NOMO-1 (cell line): ENCODE results near the gene KCTD19.
A peak's percentile ranks its signal among the peaks of the same experiment; 100 is the strongest.

ENCODE experiments used
- DNase-seq, 2 experiments: peaks; one replicate each; lab custom pipeline; 2025; ENCODE audit not compliant: unreplicated experiment in 2 of 2; lab: John Stamatoyannopoulos, UW

Gene KCTD19

GRCh38 chr16:67327743-67328142 is 1.2 kb upstream of the KCTD19 start:
- DNase-seq, result peak in 1 of 2 experiments; percentile 18

- no peak for DNase-seq
Measured at GRCh38 chr16:67326115-67326471, 448 bp downstream of the KCTD19 start.

GRCh38 chr16:67317853-67318252 is 8.7 kb downstream of the KCTD19 start:
- DNase-seq, result no peak

GRCh38 chr16:67312719-67313118 is 13.8 kb downstream of the KCTD19 start:
- no peak for DNase-seq

- no peak for DNase-seq
Measured at GRCh38 chr16:67311607-67312488, 14.7 kb downstream of the KCTD19 start.

GRCh38 chr16:67310561-67310960 is 16.0 kb downstream of the KCTD19 start:
- DNase-seq, result no peak

GRCh38 chr16:67305216-67306071 is 21.1 kb downstream of the KCTD19 start:
- no peak for DNase-seq

GRCh38 chr16:67304020-67304419 is 22.5 kb downstream of the KCTD19 start:
- DNase-seq, result no peak

GRCh38 chr16:67302970-67303369 is 23.6 kb downstream of the KCTD19 start:
- DNase-seq, result no peak

GRCh38 chr16:67302076-67302475 is 24.5 kb downstream of the KCTD19 start:
- no peak for DNase-seq

- no peak for DNase-seq
Measured at GRCh38 chr16:67301080-67301782, 25.3 kb downstream of the KCTD19 start.

- DNase-seq, result no peak
Measured at GRCh38 chr16:67299269-67299668, 27.3 kb downstream of the KCTD19 start.

GRCh38 chr16:67298277-67298676 is 28.3 kb downstream of the KCTD19 start:
- DNase-seq, result no peak

GRCh38 chr16:67296420-67296819 is 30.1 kb downstream of the KCTD19 start:
- DNase-seq, result no peak

- DNase-seq, result no peak
Measured at GRCh38 chr16:67294938-67295361, 31.6 kb downstream of the KCTD19 start.

GRCh38 chr16:67294171-67294757 is 32.3 kb downstream of the KCTD19 start:
- DNase-seq, result no peak

GRCh38 chr16:67291461-67291860 is 35.1 kb downstream of the KCTD19 start:
- no peak for DNase-seq

GRCh38 chr16:67287960-67288359 is 38.6 kb downstream of the KCTD19 start:
- DNase-seq, result no peak

GRCh38 chr16:67286441-67287235 is 39.9 kb downstream of the KCTD19 start:
- no peak for DNase-seq
